GM19240 (cell line): ENCODE data around the gene LRP11.

Experiments
- DNase-seq: peaks from one replicate; pipeline ENCODE4 v3.0.0; 2011; ENCODE audit warnings: low spot score; ENCODE audit not compliant: insufficient read length

Gene LRP11

DNA sequence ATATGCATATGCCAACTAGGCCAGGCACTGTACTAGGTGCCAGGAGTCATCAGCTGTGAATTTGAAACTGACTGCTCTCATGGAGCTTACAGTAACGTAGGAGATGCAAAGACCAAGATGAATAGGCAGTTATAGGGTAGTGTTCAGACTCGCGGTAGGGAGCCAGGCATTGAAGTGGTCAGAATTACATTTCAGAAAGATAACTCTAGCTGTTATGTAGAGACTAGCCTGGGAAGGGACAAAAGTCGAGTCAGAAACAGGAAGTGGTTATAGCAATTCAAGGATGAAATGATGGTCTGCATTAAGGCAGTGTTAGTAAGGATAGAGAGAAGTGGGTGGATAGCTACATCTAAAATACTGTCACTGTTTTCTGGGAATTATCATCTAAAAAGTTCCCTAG, 58.0 kb downstream of the LRP11 start:
- DNase-seq = no peak

DNA sequence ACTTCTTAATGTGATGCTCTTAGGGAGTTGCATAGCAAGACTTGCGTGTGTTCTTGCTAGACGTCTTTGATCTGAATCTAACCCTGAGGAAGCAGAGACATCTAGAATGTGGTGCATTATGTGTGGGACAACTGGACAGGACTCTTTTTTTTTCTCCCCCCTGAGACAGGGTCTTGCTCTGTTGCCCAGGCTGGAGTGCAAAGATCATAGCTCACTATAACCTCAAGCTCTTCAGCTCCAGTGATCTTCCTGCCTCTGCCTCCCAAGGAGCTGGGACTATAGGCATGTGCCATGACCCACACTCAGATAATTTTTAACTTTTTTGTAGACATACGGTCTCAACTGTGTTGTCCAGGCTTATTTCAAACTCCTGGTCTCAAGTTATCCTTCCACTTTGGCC, 80.6 kb downstream of the LRP11 start:
- DNase-seq = no peak

DNA sequence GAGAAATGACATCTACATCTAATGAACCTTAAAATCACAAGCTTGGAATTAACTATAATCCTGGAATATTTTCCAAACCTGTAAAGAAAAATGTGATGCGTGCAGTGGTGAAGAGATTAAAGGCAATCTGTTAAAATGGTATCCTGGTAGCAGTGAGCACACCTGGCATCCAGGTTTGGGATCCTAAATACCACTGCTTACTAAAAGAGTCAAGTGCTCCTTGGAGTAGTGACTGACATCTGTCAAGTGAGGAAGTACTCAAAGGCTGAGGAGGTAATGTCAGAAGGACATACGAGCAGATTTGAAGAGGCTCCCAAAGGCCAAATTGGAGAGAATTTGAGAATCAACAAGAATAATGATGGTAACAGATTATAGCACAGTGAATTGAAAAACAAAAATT, 81.8 kb downstream of the LRP11 start:
- no peak for DNase-seq

DNA sequence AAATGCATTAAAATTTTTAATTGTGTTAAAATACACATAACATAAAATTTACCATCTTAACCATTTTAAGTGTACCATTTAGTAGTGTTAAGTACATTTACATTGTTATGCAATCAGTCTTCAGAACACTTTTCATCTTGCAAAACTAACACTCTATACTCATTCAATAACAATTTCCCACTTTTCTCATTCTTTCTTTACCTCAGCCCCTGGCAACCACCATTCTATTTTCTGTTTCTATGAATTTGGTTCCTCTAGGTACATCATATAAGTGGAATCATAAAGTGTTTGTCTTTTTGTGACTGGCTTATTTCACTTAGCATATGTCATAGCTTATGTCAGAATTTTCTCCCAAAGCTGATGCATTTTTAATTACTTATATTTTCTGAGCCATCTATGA, 82.4 kb downstream of the LRP11 start:
- no peak for DNase-seq

DNA sequence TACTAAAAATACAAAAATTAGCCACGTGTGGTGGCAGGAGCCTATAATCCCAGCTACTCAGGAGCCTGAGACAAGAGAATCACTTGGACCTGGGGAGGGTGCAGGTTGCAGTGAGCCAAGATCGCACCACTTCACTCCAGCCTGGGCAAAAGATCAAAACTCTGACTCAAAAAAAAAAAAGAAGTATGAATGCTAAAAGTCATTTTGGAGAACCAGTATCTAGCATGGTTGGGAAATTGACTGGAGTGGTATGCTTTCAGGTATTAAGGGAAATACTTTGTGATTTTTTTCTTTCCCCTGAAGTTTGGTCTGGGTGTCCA, 84.6 kb downstream of the LRP11 start:
- no peak for DNase-seq

DNA sequence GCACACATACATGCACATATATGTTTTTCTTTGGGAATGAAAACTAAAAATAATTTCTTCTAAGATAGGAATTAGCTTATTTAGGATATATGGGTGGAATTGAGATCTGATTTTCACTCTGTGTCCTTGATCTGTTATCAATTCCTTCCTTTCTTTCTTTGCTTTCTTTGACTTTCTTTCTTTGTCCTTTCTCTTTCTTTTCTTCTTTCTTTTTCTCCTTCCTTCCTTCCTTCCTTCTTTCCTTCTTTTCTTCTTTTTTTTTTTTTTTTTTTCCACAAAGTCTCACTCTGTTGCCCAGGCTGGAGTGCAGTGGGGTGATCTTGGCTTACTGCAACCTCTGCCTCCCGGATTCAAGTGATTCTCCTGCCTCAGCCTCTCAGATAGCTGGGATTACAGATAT, 86.5 kb downstream of the LRP11 start:
- no peak for DNase-seq

DNA sequence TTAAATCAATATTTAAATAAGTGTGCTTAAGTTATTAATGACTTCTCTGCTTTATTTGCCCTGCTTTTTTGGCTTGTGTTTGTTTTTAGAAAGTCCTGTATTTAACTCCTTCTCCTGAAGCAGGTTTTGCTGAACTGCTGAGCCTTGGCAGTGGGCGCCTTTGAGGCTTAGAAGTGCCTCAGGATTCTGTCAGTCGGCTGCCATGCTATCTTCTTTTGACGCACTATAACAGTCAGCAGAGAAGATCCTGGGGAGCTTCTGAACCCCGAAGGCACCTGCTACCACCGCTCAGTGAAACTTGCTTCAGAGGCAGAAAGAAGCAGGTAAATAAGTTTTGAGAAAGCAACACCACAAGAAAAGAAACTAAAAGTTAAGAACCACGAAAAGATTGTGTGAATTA, 92.2 kb downstream of the LRP11 start:
- DNase-seq = no peak

DNA sequence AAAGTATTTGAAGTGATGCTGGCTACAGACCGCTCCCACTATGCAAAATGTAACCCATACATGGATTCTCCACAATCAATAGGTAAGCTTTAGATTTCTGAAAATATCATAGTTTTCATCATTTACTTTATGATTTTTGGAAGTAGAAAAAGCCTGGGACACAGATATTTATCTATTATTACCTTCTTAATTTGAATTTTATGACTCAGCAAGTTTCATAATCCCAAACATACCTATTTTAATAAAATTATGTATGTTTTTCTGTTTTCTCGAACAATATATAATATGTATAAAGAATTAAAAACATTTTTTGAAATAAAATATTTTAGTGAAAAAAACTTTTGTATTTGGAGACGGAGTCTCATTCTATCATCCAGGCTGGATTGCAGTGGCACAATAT, 93.0 kb downstream of the LRP11 start:
- DNase-seq = no peak

DNA sequence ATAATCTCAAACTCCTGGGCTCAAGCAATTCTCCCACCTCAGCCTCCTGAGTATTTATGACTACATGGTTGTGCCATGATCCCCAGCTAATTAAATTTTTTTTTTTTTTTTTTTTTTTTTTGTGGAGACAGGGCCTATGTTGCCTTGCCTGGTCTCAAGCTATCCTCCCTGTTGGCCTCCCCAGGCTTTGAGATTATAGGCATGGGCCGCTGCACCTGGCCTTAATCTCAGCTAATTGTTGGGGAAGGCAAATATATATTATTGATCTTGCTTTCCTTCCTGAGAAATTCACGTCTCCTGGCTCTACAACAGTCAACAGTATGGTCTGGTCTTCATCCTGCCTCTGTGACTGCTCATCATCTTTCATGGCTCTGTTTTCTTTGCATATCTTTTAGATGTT, 94.5 kb downstream of the LRP11 start:
- no peak for DNase-seq
